Measurements from ENCODE around the gene WFDC11.
"Not testable (repeated sequence)": the region's sequence is repeated elsewhere in the genome, so short reads cannot be mapped to it uniquely, and the experiment has no call there.

The WFDC11 gene

DNA sequence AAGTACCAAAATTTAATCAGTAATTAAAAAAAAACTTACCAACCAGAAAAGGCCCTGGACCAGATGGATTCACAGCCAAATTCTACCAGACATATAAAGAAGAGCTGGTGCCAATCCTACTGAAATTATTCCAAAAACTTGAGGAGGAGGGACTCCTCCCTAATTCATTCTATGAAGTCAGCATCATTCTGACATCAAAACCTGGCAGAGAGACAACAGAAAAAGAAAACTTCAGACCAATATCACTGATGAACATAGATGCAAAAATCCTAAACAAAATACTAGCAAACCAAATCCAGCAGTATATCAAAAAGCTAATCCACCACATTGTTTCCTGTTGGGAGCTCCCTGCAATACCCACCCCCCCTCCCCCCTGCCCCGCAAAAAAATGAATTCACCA, at the start of gene WFDC11:
Gene WFDC11, minus strand, starts transcription at position 101 of the 400 bp plus-strand sequence. CDS start 19,639 bp downstream, outside the sequence.
- no peak for DNase-seq

- DNase-seq = not testable (repeated sequence)
These were observed 46.2 kb upstream of the WFDC11 start for GRCh38 chr20:45716141-45716688.

DNA sequence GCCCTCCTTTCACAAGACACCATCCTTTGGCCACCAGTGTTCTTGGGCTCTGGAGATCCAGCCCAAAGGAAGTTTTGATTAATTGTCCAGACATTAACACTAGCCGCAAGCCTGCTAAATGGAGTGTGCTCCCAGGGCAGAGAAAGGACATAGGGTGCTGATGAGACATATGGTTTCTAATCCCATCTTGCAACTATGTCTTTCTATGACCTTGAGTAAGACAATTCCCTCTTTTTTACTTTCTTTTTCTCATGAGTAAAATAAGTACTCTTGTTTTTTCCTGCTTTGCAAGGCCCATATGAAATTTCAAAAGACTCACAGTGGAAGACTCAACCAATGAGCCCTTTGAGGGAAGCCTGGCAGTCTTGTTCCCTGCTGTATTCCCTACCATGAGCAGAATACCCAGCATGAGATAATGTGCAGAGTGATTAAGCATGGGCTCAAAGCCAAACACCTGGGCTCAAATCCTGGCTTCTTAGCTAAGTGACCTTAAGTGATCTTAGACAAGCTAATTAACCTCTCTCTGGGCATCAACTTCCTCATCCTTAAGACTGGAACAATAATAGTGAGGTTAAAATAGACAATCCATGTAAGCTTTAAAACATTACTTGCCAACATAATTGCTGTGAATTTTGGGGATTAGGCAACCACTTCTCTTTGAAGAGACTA, 35.1 kb upstream of the WFDC11 start, which contains the start of gene WFDC10B:
Gene WFDC10B, minus strand, starts transcription at position 51 of the 669 bp plus-strand sequence. CDS start 19,027 bp downstream, outside the sequence.
- no peak for DNase-seq

- DNase-seq = no peak
These were observed 31.8 kb upstream of the WFDC11 start, which contains the start of gene WFDC13 for GRCh38 chr20:45701873-45702272. Gene WFDC13, plus strand, starts transcription at chr20:45702038. Its CDS starts 86 bp downstream, at chr20:45702124.

DNA sequence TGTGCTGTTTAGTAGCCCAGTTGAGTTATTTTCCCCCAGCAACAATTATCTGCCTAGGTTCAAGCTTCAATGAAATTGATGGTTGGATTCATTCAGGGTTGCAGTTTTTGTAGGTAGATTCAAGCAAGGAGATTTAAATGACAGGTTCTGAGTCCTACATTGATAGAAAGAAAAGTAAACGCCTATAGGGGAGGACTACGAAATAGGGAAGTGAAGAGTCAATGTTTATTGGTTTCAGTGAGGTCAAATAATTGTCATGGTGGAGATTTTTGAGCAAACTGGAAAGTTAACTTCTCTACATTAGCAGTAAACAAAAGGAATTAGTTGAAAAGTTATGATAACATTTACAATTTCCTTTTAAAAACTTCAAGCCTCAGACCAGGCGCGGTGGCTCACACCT, 31.1 kb upstream of the WFDC11 start:
- DNase-seq = no peak

DNA sequence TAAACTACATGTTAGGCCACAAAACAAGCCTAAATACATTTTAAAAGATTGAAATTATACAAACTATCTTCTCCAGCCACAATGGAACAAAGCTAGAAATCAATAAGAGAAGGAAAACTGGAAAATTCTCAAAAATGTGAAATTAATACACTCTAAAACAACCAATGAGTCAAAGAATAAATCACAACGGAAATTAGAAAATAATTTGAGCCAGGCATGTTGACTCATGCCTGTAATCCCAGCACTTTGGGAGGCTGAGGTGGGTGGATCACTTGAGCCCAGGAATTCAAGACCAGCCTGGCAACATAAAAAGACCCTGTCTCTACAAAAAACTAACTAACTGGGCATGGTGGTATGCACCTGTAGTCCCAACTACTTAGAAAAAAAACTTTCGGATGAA, 25.5 kb upstream of the WFDC11 start:
- no peak for DNase-seq

GRCh38 chr20:45693346-45693745, 23.3 kb upstream of the WFDC11 start:
- not testable (repeated sequence) for DNase-seq

DNA sequence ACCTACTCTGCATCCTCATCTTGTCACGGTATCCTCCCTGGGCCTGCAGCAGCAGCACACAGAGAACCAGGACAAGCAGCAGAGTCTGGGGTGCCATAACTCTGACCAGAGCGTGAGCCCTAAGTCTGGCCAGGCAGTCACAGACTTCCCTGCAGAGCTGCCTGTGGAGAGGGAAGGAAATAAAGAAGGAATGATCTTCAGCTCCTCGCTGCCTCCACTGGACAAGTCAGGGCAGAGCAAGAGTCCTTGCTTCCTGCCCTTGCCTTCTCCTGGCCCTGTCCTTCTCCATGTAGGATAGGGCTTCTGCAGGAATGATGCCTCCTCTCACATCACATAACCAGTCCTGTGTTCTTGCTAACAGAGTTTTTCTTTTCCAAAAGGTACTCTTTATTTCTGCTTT, 15.9 kb upstream of the WFDC11 start:
- no peak for DNase-seq

- DNase-seq = no peak
These were observed 9.6 kb upstream of the WFDC11 start for GRCh38 chr20:45679650-45680049.

DNA sequence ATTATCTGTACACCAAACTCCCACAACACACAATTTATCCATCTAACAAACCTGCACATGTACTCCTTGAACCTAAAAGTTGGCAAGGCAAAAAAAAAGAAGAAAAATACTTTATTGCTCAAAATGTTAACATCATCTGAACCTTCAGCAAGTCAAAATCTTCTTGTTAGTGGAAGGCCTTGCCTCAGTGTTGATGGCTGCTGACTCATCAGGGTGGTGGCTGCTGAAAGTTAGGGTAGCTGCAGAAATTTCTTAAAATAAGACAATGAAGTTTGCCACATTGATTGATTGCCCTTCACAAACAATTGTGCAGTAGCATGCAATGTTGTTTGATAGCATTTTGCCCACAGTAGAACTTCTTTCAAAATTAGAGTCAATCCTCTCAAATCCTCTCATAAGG, 2.7 kb upstream of the WFDC11 start:
- no peak for DNase-seq

DNA sequence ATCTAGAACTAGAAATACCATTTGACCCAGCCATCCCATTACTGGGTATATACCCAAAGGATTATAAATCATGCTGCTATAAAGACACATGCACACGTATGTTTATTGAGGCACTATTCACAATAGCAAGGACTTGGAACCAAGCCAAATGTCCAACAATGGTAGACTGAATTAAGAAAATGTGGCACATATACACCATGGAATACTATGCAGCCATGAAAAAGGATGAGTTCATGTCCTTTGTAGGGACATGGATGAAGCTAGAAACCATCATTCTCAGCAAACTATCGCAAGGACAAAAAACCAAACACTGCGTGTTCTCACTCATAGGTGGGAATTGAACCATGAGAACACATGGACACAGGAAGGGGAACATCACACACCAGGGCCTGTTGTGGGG, 13.0 kb downstream of the WFDC11 start:
- DNase-seq = not testable (repeated sequence)

- not testable (repeated sequence) for DNase-seq
These were observed 18.3 kb downstream of the WFDC11 start for GRCh38 chr20:45651726-45652125.

GRCh38 chr20:45649312-45649863, 20.7 kb downstream of the WFDC11 start:
- no peak for DNase-seq

DNA sequence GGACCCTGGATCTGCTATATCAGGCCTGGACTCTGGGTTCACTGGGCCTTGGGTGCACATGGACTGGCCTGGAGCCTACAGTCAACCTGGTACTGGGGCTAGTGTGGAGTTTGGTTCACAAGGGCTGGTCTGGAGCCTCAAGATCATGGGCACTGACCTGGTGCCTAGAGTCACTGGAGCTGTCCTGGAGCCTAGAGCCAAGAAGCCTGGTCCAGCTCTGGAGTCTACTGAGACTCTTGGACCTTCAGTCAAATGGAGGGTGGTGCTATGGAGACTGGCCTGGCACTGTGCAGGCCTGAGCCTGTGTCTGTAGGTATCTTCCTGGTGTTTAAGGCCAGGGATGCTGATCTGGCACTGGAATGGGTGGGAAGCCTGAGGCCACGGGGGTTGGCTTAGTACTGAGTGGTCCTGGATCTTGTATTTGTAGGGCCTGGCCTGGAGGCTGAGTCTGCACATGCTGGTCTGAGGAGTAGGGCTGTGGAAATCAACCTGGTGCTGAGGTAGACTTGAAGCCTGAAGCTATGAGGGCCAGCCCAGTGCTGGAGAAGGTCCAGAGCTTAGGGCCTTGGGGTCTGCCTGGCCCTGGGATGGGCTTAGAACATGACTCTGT, 22.5 kb downstream of the WFDC11 start:
- no peak for DNase-seq

- no peak for DNase-seq
These were observed 23.2 kb downstream of the WFDC11 start for GRCh38 chr20:45646875-45647274.

GRCh38 chr20:45645869-45646268, 24.2 kb downstream of the WFDC11 start:
- not testable (repeated sequence) for DNase-seq

GRCh38 chr20:45641076-45641475, 29.0 kb downstream of the WFDC11 start:
- not testable (repeated sequence) for DNase-seq

GRCh38 chr20:45639687-45640086, 30.4 kb downstream of the WFDC11 start:
- DNase-seq = no peak

DNA sequence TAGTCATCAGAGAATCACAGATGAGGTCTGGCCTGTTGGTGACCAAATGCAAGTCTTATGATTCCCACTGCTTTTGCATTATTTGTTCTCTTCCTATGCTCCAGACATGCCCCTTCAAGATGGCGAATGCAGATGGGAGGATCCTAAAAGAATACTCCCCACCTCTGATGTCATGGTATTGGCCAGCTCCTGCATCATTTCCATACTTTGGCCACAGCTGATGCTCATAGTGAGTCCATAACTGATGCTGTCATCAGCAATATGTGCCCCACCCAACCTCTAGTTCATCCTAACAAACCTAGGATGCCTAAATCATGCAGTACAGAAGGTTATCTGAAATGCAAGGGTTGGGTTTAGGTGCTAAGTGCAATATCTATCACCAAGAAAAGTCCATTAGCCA, 33.5 kb downstream of the WFDC11 start:
- no peak for DNase-seq

- DNase-seq = no peak
These were observed 38.9 kb downstream of the WFDC11 start, which contains the start of gene WFDC9 for GRCh38 chr20:45631184-45631583. Gene WFDC9, minus strand, starts transcription at chr20:45631284. Its CDS starts 21,103 bp downstream, at chr20:45610181.

- DNase-seq = no peak
These were observed 39.7 kb downstream of the WFDC11 start for GRCh38 chr20:45630371-45630770.

DNA sequence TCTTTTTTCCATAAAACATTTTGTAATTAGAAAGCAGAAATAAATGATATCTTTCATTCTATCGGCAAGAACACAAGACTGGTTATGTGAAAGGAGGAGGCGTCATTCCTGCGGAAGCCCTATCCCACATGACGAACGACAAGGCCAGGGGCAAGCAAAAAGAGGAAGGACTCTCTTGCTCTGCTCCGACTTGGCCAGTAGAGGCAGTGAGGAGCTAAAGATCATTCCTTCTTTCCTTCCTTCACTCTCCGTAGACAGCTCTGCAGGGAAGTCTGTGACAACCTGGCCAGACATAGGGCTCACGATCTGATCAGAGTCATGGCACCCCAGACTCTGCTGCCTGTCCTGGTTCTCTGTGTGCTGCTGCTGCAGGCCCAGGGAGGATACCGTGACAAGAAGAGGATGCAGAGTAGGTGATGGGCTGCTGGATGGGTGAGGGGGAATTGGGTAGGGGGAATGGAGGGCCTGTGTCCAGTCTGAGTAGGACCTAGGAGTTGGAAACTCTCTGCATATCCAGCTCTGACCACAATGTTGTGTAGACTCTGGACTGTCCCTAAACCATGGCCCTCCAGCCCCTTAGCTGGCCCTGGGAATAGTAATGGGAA, 40.4 kb downstream of the WFDC11 start, which contains the start of gene WFDC10A:
Gene WFDC10A, plus strand, starts transcription at position 244 of the 605 bp plus-strand sequence. Its CDS starts 75 bp downstream, at position 319.
- peak; percentile 71 to 77 for DNase-seq

- no peak for DNase-seq
These were observed 43.5 kb downstream of the WFDC11 start for GRCh38 chr20:45626540-45626939.

All from AML-193 (cell line).